Lung (tissue), 12 donors: Measurements from ENCODE around the gene SAMD5. TPM values are rescaled to one million over a fixed set of nuclear protein-coding genes. Genes with fewer than 3 reads are reported as not detected.
"Not testable (repeated sequence)": the region's sequence is repeated elsewhere in the genome, so short reads cannot be mapped to it uniquely, and the experiment has no call there.

Experiments used
- ATAC-seq: fragments of 200-7000 bp; cut with Tn5 transposase; one replicate; pipeline ENCODE4 v1.9.1; 2020; ENCODE audit warnings: moderate number of reproducible peaks; ENCODE audit not compliant: insufficient read depth, low FRiP score
- DNase-seq, 3 donors: peaks; one replicate each; pipeline ENCODE4 v3.0.0-alpha.2; 2013 to 2017
- H3K27ac ChIP-seq, 2 donors: one replicate each; pipeline ENCODE4 v1.5.1; 2013; ENCODE audit warnings: mild to moderate bottlenecking in 2 of 2, moderate library complexity in 2 of 2, control low read depth in 1 of 2, inconsistent platforms in 1 of 2, low read depth in 1 of 2, low read length in 1 of 2
- H3K27me3 ChIP-seq, 3 donors: one replicate each; pipeline ENCODE4 v1.5.1; 2013; ENCODE audit warnings: low read length in 2 of 3; ENCODE audit not compliant: control insufficient read depth in 3 of 3, insufficient read depth in 3 of 3
- H3K36me3 ChIP-seq, 4 donors: one replicate each; pipeline ENCODE4 v1.5.1; 2013; ENCODE audit warnings: low read length in 4 of 4, mild to moderate bottlenecking in 1 of 4, moderate library complexity in 1 of 4; ENCODE audit not compliant: control insufficient read depth in 4 of 4, insufficient read depth in 4 of 4
- H3K4me1 ChIP-seq, 5 donors: one replicate each; pipeline ENCODE4 v1.5.1; 2013; ENCODE audit warnings: low read length in 5 of 5, mild to moderate bottlenecking in 2 of 5, moderate library complexity in 1 of 5; ENCODE audit not compliant: control insufficient read depth in 5 of 5, insufficient read depth in 5 of 5
- H3K4me3 ChIP-seq: one replicate; pipeline ENCODE4 v1.5.1; 2013; ENCODE audit warnings: mild to moderate bottlenecking, control low read depth, moderate library complexity
- H3K9ac ChIP-seq, 2 donors: one replicate each; pipeline ENCODE4 v1.5.1; 2013; ENCODE audit warnings: low read length in 2 of 2, control low read depth in 1 of 2; ENCODE audit not compliant: insufficient read depth in 1 of 2
- H3K9me3 ChIP-seq, 4 donors: one replicate each; pipeline ENCODE4 v1.5.1; 2013; ENCODE audit warnings: low read length in 3 of 4, mild to moderate bottlenecking in 1 of 4, moderate library complexity in 1 of 4; ENCODE audit not compliant: control insufficient read depth in 4 of 4, insufficient read depth in 3 of 4
- WGBS, 2 donors: extraction: QIAGEN DNeasy Blood & Tissue Kit; methylation state at CpG; one replicate each; pipeline ENCODE4 v1.1.7; 2013; 5-methylcytosine and 5-hydroxymethylcytosine counted together
- polyA plus RNA-seq, 2 donors: library from polyadenylated mRNA; stranded (reverse); fragments of 200-250 nt; gene quantifications; one replicate each; pipeline ENCODE4 v1.2.1, GENCODE V29; 2013
- total RNA-seq, 2 donors: library from RNA; depleted of rRNA in 1 of 2; stranded (reverse); fragments of >200 nt in 1 of 2; gene quantifications; one replicate each; pipeline ENCODE4 v1.2.1, GENCODE V29; 2014 to 2021
- TF ChIP-seq, protein P1 (sequence below): IDR thresholded peaks from 2 replicates; pipeline ENCODE4 v1.5.1; 2012; ENCODE audit warnings: mild to moderate bottlenecking; ENCODE audit errors: control extremely low read depth, extremely low read depth
- donor health status: control.
- donor health status: control.
- donor health status: Bipolar disorder and iron deficiency.
- donor health status: healthy.
- donor health status: DM: yes; HTN: yes; CAD: no.

SAMD5 gene
- total and polyA plus RNA-seq, 4 donors: 2.0 to 35.5 (median 6.0) TPM

DNA sequence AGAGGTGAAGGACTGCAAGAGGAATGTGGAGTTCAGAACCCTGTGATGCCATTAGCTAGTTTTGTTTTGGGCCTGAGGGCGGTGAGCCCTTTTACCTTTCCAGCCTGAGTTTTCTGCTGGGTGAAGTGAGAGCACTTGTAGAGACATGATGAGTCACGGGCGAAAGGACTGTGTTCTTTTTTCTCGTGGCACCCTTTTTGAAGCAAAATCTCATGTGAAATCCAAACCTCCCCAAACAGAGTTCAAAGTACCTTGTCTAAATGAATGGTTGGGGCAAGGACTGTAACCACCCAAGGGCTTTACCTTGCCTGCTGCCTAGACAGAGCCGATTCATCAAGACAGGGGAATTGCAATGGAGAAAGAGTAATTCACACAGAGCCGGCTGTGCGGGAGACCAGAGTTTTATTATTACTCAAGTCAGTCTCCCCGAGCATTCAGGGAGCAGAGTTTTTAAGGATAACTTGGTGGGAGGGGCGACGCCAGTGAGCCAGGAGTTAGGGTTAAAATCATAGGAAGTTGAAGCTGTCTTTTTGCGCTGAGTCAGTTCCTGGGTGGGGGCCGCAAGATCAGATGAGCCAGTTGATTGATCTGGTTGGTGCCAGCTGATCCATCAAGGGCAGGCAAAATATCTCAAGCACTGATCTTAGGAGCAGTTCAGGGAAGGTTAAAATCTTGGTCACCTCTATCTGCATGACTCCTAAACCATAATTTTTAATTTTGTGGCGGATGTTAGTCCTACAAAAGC is 25.8 kb downstream of the SAMD5 start:
- no peaks in the 10 kb centered on the region for H3K9me3 ChIP-seq
- H3K27ac ChIP-seq: no peak overlapping the region
- H3K9ac ChIP-seq: no peak overlapping the region
- ATAC-seq: no peak
- TF ChIP-seq, protein P1, sequence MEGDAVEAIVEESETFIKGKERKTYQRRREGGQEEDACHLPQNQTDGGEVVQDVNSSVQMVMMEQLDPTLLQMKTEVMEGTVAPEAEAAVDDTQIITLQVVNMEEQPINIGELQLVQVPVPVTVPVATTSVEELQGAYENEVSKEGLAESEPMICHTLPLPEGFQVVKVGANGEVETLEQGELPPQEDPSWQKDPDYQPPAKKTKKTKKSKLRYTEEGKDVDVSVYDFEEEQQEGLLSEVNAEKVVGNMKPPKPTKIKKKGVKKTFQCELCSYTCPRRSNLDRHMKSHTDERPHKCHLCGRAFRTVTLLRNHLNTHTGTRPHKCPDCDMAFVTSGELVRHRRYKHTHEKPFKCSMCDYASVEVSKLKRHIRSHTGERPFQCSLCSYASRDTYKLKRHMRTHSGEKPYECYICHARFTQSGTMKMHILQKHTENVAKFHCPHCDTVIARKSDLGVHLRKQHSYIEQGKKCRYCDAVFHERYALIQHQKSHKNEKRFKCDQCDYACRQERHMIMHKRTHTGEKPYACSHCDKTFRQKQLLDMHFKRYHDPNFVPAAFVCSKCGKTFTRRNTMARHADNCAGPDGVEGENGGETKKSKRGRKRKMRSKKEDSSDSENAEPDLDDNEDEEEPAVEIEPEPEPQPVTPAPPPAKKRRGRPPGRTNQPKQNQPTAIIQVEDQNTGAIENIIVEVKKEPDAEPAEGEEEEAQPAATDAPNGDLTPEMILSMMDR: no peak
- H3K4me1 ChIP-seq: peaks cover 0 to 10% (median 3%) of the 10 kb centered on the region in 5 donors
- no peak for DNase-seq
- 87 to 91% methylated on average over 13 of the region's 13 CpGs for WGBS, 2 donors
- H3K36me3 ChIP-seq: no peaks in the 10 kb centered on the region
- no peaks in the 10 kb centered on the region for H3K27me3 ChIP-seq
- no peak overlapping the region for H3K4me3 ChIP-seq

DNA sequence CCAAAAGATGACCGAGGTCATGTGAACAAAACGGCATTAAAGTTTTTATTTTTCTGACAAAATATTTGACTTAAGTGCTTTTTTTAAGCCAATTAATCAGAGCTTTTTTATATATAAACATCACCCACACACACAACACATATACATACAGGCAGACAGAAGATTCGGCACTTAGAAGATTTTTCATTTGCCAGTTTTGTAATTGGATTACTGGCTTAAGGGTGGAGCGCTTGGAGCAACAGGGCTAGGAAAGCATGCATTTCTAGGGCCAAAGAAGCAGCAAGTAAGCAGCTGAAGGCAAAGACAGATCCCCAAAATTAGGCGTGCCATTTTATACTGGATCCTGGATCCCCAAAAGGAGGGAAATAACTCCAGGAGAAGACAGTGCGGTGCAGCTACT is 30.3 kb downstream of the SAMD5 start:
- no peak for DNase-seq
- peaks cover 0 to 9% (median under 1%) of the 10 kb centered on the region in 4 donors for H3K36me3 ChIP-seq
- peaks cover 0 to 8% (median 3%) of the 10 kb centered on the region in 4 donors for H3K9me3 ChIP-seq
- no peaks in the 10 kb centered on the region for H3K4me1 ChIP-seq
- H3K27me3 ChIP-seq: no peaks in the 10 kb centered on the region
- H3K27ac ChIP-seq: no peak overlapping the region
- no peak overlapping the region for H3K9ac ChIP-seq
- TF ChIP-seq, protein P1: no peak
- ATAC-seq: no peak
- 92 to 96% methylated on average over 6 of the region's 6 CpGs for WGBS, 2 donors
- H3K4me3 ChIP-seq: no peak overlapping the region

DNA sequence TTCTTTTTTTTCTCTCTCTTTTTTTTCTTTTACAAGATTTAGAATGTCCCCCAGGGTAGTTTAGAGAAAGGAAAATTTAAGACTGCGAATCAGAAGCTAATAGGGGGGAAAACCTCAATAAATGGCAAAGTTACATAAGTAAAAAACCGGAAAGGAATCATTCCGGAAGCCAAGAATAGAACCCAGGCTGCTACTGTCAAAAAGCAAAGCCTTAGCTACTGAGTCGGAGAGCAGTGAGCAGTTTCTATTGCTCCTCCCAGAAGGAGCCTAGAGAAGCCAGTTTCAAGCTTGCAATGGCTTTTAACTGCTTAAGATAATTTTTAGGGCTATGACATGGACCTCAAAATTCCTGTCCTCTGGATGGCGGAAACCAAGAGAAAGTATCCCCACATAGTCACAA is 31.6 kb downstream of the SAMD5 start:
- Histone ChIP-seq H3K9me3 (peaks cover 0 to 8% (median 3%) of the 10 kb centered on the region in 4 donors), H3K9ac (no peak overlapping the region), H3K27ac (no peak overlapping the region), H3K4me3 (no peak overlapping the region), H3K36me3 (peaks cover 0 to 9% (median under 1%) of the 10 kb centered on the region in 4 donors), H3K4me1 (no peaks in the 10 kb centered on the region), H3K27me3 (no peaks in the 10 kb centered on the region)
- WGBS, 2 donors: 85 to 89% methylated on average over 5 of the region's 5 CpGs
- no peak for ATAC-seq
- DNase-seq: no peak
- TF ChIP-seq, protein P1: no peak

GRCh38 chr6:147542436-147542835 is 33.9 kb downstream of the SAMD5 start:
- H3K27ac ChIP-seq, H3K9me3 ChIP-seq, H3K4me3 ChIP-seq, DNase-seq, H3K4me1 ChIP-seq, H3K27me3 ChIP-seq, H3K36me3 ChIP-seq, ATAC-seq, H3K9ac ChIP-seq: not testable (repeated sequence)
- 91 to 92% methylated on average over 4 of the region's 4 CpGs for WGBS, 2 donors
